Endothelial cell of umbilical vein (primary cell): ENCODE measurements around the gene HOXC11. TPM values are rescaled to one million over a fixed set of nuclear protein-coding genes. Genes with fewer than 3 reads are reported as not detected.

ENCODE experiments used
- BruUV-seq: library from RNA; stranded (reverse); fragments of 400-500 nt; replicated peaks from 2 replicates; lab custom pipeline; 2021; lab: Mats Ljungman, UMichigan
- CTCF ChIA-PET: fragments of 300-600, 350-600 bp; sonication (Branson Sonifier 250); formaldehyde crosslinking; loops from one replicate; lab custom pipeline; 2021; ENCODE audit warnings: antibody characterized with exemption, inconsistent platforms; lab: Charles Lee
- POLR2A ChIA-PET: fragments of 300-600, 350-600 bp; sonication (Branson Sonifier 250); formaldehyde crosslinking; loops from one replicate; lab custom pipeline; 2021; ENCODE audit warnings: antibody characterized with exemption, inconsistent platforms; lab: Charles Lee
- DNase-seq: peaks from one replicate; pipeline ENCODE4 v3.0.0-alpha.2; 2011; ENCODE audit warnings: low read depth, low spot score
- FAIRE-seq: peaks from 2 replicates; lab custom pipeline; 2011; peaks lifted over from hg19 to GRCh38; lab: Jason Lieb, UNC
- H2AFZ ChIP-seq: 2 replicates; pipeline ENCODE4 v1.6.0; 2012; ENCODE audit warnings: low read depth, low read length, control low read depth, inconsistent platforms
- H3K27ac ChIP-seq: 2 replicates; pipeline ENCODE4 v1.5.1; 2011; ENCODE audit warnings: low read depth, mild to moderate bottlenecking, control low read depth, low read length, moderate library complexity; ENCODE audit not compliant: insufficient read depth
- H3K27me3 ChIP-seq, 2 experiments: 2 replicates each; pipeline versions ENCODE4 v1.6.0 to v1.6.1; 2011; ENCODE audit warnings: low read length in 2 of 2, mixed read lengths in 1 of 2; ENCODE audit not compliant: control insufficient read depth in 2 of 2, insufficient read depth in 2 of 2
- H3K36me3 ChIP-seq, 2 experiments: 2 replicates in 1 of 2; 3 replicates in 1 of 2; pipeline ENCODE4 v1.5.1; 2011; ENCODE audit warnings: low read length in 2 of 2, mild to moderate bottlenecking in 1 of 2, moderate library complexity in 1 of 2; ENCODE audit not compliant: control insufficient read depth in 2 of 2, insufficient read depth in 2 of 2; ENCODE audit errors: extremely low read depth in 1 of 2
- H3K4me1 ChIP-seq: 3 replicates; pipeline ENCODE4 v1.5.1; 2011; ENCODE audit warnings: mild to moderate bottlenecking, low read length; ENCODE audit not compliant: control insufficient read depth, insufficient read depth; ENCODE audit errors: extremely low read depth
- H3K4me2 ChIP-seq: 2 replicates; pipeline ENCODE4 v1.6.1; 2011; ENCODE audit warnings: low read length, control low read depth, mixed read lengths; ENCODE audit not compliant: insufficient read depth
- H3K4me3 ChIP-seq, 3 experiments: fragments of 200-600 bp in 1 of 3; sonication (generic), shearing (Covaris generic) in 1 of 3; replicated peaks in 1 of 3; 2 replicates each; pipeline ENCODE4 v1.5.1; 2011 to 2016; ENCODE audit warnings: control low read depth in 3 of 3, low read length in 3 of 3, mild to moderate bottlenecking in 2 of 3, inconsistent platforms in 1 of 3, low read depth in 1 of 3, moderate library complexity in 1 of 3; ENCODE audit not compliant: insufficient read depth in 1 of 3
- H3K79me2 ChIP-seq: 2 replicates; pipeline ENCODE4 v1.6.0; 2012; ENCODE audit warnings: low read length, inconsistent platforms; ENCODE audit not compliant: control insufficient read depth, insufficient read depth
- H3K9ac ChIP-seq: replicated peaks from 2 replicates; pipeline ENCODE3; 2011; ENCODE audit warnings: low read length, control low read depth; ENCODE audit not compliant: insufficient read depth; ENCODE audit errors: extremely low read depth
- H3K9me1 ChIP-seq: replicated peaks from 3 replicates; pipeline ENCODE4 v1.6.0; 2011; ENCODE audit warnings: mild to moderate bottlenecking, low read length; ENCODE audit not compliant: control insufficient read depth, insufficient read depth; ENCODE audit errors: extremely low read depth
- H3K9me3 ChIP-seq: replicated peaks from 2 replicates; pipeline ENCODE4 v1.5.1; 2012; ENCODE audit warnings: low read length, inconsistent platforms; ENCODE audit not compliant: control insufficient read depth, insufficient read depth
- H4K20me1 ChIP-seq: replicated peaks from 2 replicates; pipeline ENCODE3; 2011; ENCODE audit warnings: mild to moderate bottlenecking, low read length; ENCODE audit not compliant: control insufficient read depth, insufficient read depth; ENCODE audit errors: extremely low read depth
- EZH2 ChIP-seq: IDR thresholded peaks from 2 replicates; pipeline ENCODE4 v1.6.1; 2012; ENCODE audit warnings: borderline replicate concordance, low read depth, mild to moderate bottlenecking, moderate library complexity, low read length, inconsistent platforms; ENCODE audit not compliant: severe bottlenecking
- JUN ChIP-seq: IDR thresholded peaks from 2 replicates; pipeline ENCODE4 v1.6.1; 2011; ENCODE audit warnings: borderline replicate concordance, low read depth; ENCODE audit not compliant: insufficient read length, insufficient read depth
- POLR2A ChIP-seq: IDR thresholded peaks from 2 replicates; pipeline ENCODE4 v1.6.1; 2012; ENCODE audit warnings: low read depth, mild to moderate bottlenecking, control low read depth, low read length
- POLR2AphosphoS5 ChIP-seq: IDR thresholded peaks from 2 replicates; pipeline ENCODE4 v1.6.1; 2012; ENCODE audit warnings: low read depth, mild to moderate bottlenecking, control low read depth, low read length, moderate library complexity; ENCODE audit not compliant: insufficient read depth
- dilution Hi-C: fragments of 300-500 bp; cut with MboI; formaldehyde crosslinking; loops from one replicate; pipeline ENCODE4 v1.15.0; 2019; ENCODE audit warnings: low sequenced_read_pairs; ENCODE audit not compliant: extremely low pct_ligation_motif_present
- intact Hi-C: fragments of 100-400 bp; cut with micrococcal nuclease; formaldehyde crosslinking; loops from one replicate; pipeline ENCODE4 v1.10.0; 2022
- polyA plus RNA-seq, 4 experiments: library from polyadenylated mRNA; depleted of rRNA in 3 of 4; stranded (reverse) in 3 of 4; unstranded in 1 of 4; fragments of >200 nt; gene quantifications; 2 replicates each; pipeline versions ENCODE4 v1.2.1 to v1.2.3, GENCODE V29; 2011 to 2012; ENCODE audit warnings: missing spikeins in 1 of 4
- total RNA-seq: library from RNA; stranded (reverse); gene quantifications from 2 replicates; pipeline ENCODE4 v1.2.3, GENCODE V29; 2021
- TF ChIP-seq, protein P1 (sequence below), 2 donors: IDR thresholded peaks; 1 replicate in 1 of 2; 2 replicates in 1 of 2; pipeline ENCODE4 v1.5.1; 2011; ENCODE audit warnings: low read length in 2 of 2, mild to moderate bottlenecking in 2 of 2, moderate library complexity in 2 of 2, control low read depth in 1 of 2, inconsistent platforms in 1 of 2, low read depth in 1 of 2; ENCODE audit not compliant: insufficient read depth in 1 of 2; ENCODE audit errors: extremely low read depth in 1 of 2

The HOXC11 gene
- total and polyA plus RNA-seq, 2 donors (not counting 3 experiments of a cell fraction or from before 2014, with no cell fraction given) = not detected

DNA sequence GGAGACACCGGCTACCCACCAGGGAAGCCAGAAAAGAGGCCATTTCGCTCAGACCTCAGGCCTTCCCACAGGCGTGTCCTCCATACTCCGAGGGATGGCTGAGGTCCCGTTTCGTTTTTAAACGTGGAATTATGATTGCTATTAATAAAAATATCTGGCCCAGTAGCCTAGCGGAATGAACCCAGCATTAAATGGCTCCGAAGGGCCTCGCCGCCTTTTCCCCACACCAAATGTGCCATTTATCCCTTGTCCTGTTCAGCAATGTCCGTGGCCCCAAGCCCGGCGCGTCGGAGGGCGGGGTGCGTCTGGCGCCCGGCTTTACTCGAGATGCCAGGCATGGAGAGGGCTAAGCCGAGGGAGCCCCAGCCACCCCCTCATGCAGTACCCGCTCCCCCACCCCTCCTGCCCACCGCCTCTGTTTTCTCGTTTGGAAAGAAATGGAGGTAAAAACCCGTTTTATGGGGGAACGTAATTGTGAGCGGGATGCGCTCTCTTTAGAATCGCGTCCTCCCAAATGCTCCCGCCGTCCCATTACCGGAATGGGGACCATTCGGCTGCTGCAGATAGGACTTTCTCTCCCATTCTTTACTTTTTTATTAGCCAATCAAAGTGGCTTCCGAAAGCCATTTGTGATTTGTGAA, 41.6 kb downstream of the HOXC11 start:
- Histone ChIP-seq H3K4me1 (peaks cover 3% of the 10 kb centered on the region), H3K9ac (no peak overlapping the region), H3K9me3 (no peaks in the 10 kb centered on the region), H3K36me3 (no peaks in the 10 kb centered on the region), H4K20me1 (no peaks in the 10 kb centered on the region), H3K4me3 (no peak overlapping the region), H2AFZ (no peak overlapping the region), H3K79me2 (no peaks in the 10 kb centered on the region), H3K27ac (no peak overlapping the region), H3K4me2 (no peak overlapping the region), H3K9me1 (no peaks in the 10 kb centered on the region), H3K27me3 (peaks cover 81 to 92% of the 10 kb centered on the region in 2 experiments)
- FAIRE-seq (no peak), DNase-seq (no peak)
- ChIA-PET CTCF (interaction anchor here (1.1 to 17.0 kb wide), 5 partner anchors 8 to 257 kb away, joined by 3 to 616 read pairs (median 5); partner anchors contain the start of genes HOXC9 and SMUG1), POLR2A (no interaction called here)
- TF ChIP-seq JUN (no peak), POLR2A (no peak), POLR2AphosphoS5 (no peak), EZH2 (peak; percentile 93)
- TF ChIP-seq, protein P1, sequence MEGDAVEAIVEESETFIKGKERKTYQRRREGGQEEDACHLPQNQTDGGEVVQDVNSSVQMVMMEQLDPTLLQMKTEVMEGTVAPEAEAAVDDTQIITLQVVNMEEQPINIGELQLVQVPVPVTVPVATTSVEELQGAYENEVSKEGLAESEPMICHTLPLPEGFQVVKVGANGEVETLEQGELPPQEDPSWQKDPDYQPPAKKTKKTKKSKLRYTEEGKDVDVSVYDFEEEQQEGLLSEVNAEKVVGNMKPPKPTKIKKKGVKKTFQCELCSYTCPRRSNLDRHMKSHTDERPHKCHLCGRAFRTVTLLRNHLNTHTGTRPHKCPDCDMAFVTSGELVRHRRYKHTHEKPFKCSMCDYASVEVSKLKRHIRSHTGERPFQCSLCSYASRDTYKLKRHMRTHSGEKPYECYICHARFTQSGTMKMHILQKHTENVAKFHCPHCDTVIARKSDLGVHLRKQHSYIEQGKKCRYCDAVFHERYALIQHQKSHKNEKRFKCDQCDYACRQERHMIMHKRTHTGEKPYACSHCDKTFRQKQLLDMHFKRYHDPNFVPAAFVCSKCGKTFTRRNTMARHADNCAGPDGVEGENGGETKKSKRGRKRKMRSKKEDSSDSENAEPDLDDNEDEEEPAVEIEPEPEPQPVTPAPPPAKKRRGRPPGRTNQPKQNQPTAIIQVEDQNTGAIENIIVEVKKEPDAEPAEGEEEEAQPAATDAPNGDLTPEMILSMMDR (IDR thresholded peaks at IDR 0.05; ENCODE audit: extremely low read depth in 1 of 2, insufficient read depth in 1 of 2, low read depth in 1 of 2, low read length in 2 of 2) = no peak
- dilution Hi-C loops = no loop called here
- BruUV-seq = no TSS peak
- intact Hi-C loops = no loop called here
